HCT116 (cell line): ENCODE data around the gene P4HB. TPM values are rescaled to one million over a fixed set of nuclear protein-coding genes. Genes with fewer than 3 reads are reported as not detected.
A peak's percentile ranks its signal among the peaks of the same experiment; 100 is the strongest.

Source experiments
- ATAC-seq: fragments of 200-7000 bp; cut with Tn5 transposase; 2 replicates; pipeline ENCODE4 v1.9.1; 2020; ENCODE audit warnings: mild to moderate bottlenecking, moderate library complexity
- BruUV-seq: library from RNA; stranded (reverse); fragments of 400-500 nt; replicated peaks from 2 replicates; lab custom pipeline; 2021; lab: Mats Ljungman, UMichigan
- CTCF ChIA-PET: fragments of 300-600 bp; sonication (Branson Sonifier 250); formaldehyde crosslinking; loops from one replicate; lab custom pipeline; 2021; ENCODE audit warnings: antibody characterized with exemption; lab: Charles Lee
- POLR2A ChIA-PET: fragments of 300-600, 350-600 bp; sonication (Branson Sonifier 250); formaldehyde crosslinking; loops from one replicate; lab custom pipeline; 2021; ENCODE audit warnings: antibody characterized with exemption; lab: Charles Lee
- RAD21 ChIA-PET, 2 experiments: fragments of 300-600 bp; sonication (Branson Sonifier 250); formaldehyde crosslinking; loops; one replicate each; lab custom pipeline; 2023; ENCODE audit warnings: low total read pairs in 2 of 2; ENCODE audit not compliant: uncharacterized antibody in 2 of 2, unreplicated experiment in 2 of 2, low non-redundant PET in 1 of 2; lab: Charles Lee
- DNase-seq: peaks from one replicate; pipeline ENCODE4 v3.0.0-alpha.2; 2010; ENCODE audit warnings: low read depth, low spot score
- H2AFZ ChIP-seq: fragments of 200-600 bp; shearing (Covaris generic), sonication (generic); 2 replicates; pipeline ENCODE4 v1.6.1; 2017; ENCODE audit warnings: low read depth, mixed run types, mixed read lengths, antibody characterized with exemption, low read length; ENCODE audit not compliant: poor library complexity, severe bottlenecking
- H3K27ac ChIP-seq: 2 replicates; pipeline ENCODE4 v1.5.1; 2012; ENCODE audit warnings: low read depth, low read length
- H3K27me3 ChIP-seq: fragments of 200-600 bp; sonication (generic); 2 replicates; pipeline ENCODE4 v1.6.1; 2016; ENCODE audit warnings: mixed run types, low read length, mixed read lengths; ENCODE audit not compliant: insufficient read depth
- H3K36me3 ChIP-seq, 2 experiments: fragments of 200-500 bp in 1 of 2; fragments of 200-600 bp in 1 of 2; sonication (Bioruptor generic) in 1 of 2; sonication (generic) in 1 of 2; 2 replicates each; pipeline versions ENCODE4 v1.5.1 to v1.6.1; 2014 to 2016; ENCODE audit warnings: low read length in 2 of 2, inconsistent platforms in 1 of 2, mixed read lengths in 1 of 2, mixed run types in 1 of 2; ENCODE audit not compliant: insufficient read depth in 2 of 2, control insufficient read depth in 1 of 2
- H3K4me1 ChIP-seq, 2 experiments: fragments of 200-600 bp in 1 of 2; sonication (generic) in 1 of 2; 2 replicates each; pipeline versions ENCODE4 v1.5.1 to v1.6.1; 2012 to 2017; ENCODE audit warnings: low read length in 2 of 2, inconsistent platforms in 1 of 2, mild to moderate bottlenecking in 1 of 2, mixed read lengths in 1 of 2, mixed run types in 1 of 2, moderate library complexity in 1 of 2; ENCODE audit not compliant: insufficient read depth in 2 of 2, control insufficient read depth in 1 of 2
- H3K4me2 ChIP-seq: fragments of 200-600 bp; sonication (generic); 2 replicates; pipeline ENCODE4 v1.6.1; 2017; ENCODE audit warnings: mixed run types, low read length, mixed read lengths
- H3K4me3 ChIP-seq, 2 experiments: fragments of 200-600 bp in 1 of 2; sonication (generic) in 1 of 2; replicated peaks in 1 of 2; 2 replicates each; pipeline ENCODE4 v1.5.1; 2011 to 2016; ENCODE audit warnings: low read length in 2 of 2, control low read depth in 1 of 2, low read depth in 1 of 2, mild to moderate bottlenecking in 1 of 2, mixed read lengths in 1 of 2, mixed run types in 1 of 2
- H3K79me2 ChIP-seq: fragments of 200-600 bp; sonication (generic); 2 replicates; pipeline ENCODE4 v1.6.1; 2017; ENCODE audit warnings: mild to moderate bottlenecking, mixed run types, low read length, moderate library complexity, mixed read lengths; ENCODE audit not compliant: insufficient read depth
- H3K9ac ChIP-seq: fragments of 200-600 bp; sonication (generic); 2 replicates; pipeline ENCODE4 v1.6.1; 2016; ENCODE audit warnings: low read length, mixed read lengths
- H3K9me2 ChIP-seq: fragments of 200-600 bp; sonication (generic), shearing (Covaris generic); 2 replicates; pipeline ENCODE4 v1.6.1; 2017; ENCODE audit warnings: mixed run types, mild to moderate bottlenecking, moderate library complexity; ENCODE audit not compliant: insufficient read depth
- H3K9me3 ChIP-seq, 2 experiments: fragments of 200-500 bp in 1 of 2; fragments of 200-600 bp in 1 of 2; sonication (Bioruptor generic) in 1 of 2; sonication (generic) in 1 of 2; 2 replicates each; pipeline ENCODE4 v1.6.1; 2014 to 2017; ENCODE audit warnings: low read length in 2 of 2, mixed read lengths in 2 of 2, inconsistent platforms in 1 of 2, low read depth in 1 of 2, mild to moderate bottlenecking in 1 of 2, mixed run types in 1 of 2, moderate library complexity in 1 of 2; ENCODE audit not compliant: control insufficient read depth in 1 of 2, insufficient read depth in 1 of 2
- H4K20me1 ChIP-seq: fragments of 200-600 bp; sonication (generic), shearing (Covaris generic); 2 replicates; pipeline ENCODE4 v1.6.1; 2017; ENCODE audit warnings: mixed run types, mild to moderate bottlenecking, moderate library complexity; ENCODE audit not compliant: insufficient read depth
- ATF3 ChIP-seq: IDR thresholded peaks from 2 replicates; pipeline ENCODE4 v1.6.1; 2012
- CTCF ChIP-seq, 3 experiments: fragments of 200-600 bp in 1 of 3; sonication (generic) in 1 of 3; IDR thresholded peaks in 2 of 3; conservative IDR thresholded peaks in 1 of 3; 2 replicates each; pipeline ENCODE4 v1.5.1; 2012 to 2017; ENCODE audit warnings: low read depth in 2 of 3, low read length in 2 of 3, antibody characterized with exemption in 1 of 3, borderline replicate concordance in 1 of 3, control low read depth in 1 of 3, mild to moderate bottlenecking in 1 of 3, mixed read lengths in 1 of 3, mixed run types in 1 of 3, moderate library complexity in 1 of 3; ENCODE audit not compliant: insufficient read depth in 1 of 3
- EZH2phosphoT487 ChIP-seq: fragments of 200-600 bp; IDR thresholded peaks from 2 replicates; pipeline ENCODE4 v1.6.1; 2018; ENCODE audit warnings: antibody characterized with exemption, borderline replicate concordance
- JUND ChIP-seq: IDR thresholded peaks from 2 replicates; pipeline ENCODE4 v1.6.1; 2012
- POLR2AphosphoS5 ChIP-seq: IDR thresholded peaks from 2 replicates; pipeline ENCODE4 v1.6.1; 2011; ENCODE audit warnings: mild to moderate bottlenecking, low read depth, low read length, moderate library complexity
- TCF7L2 ChIP-seq: IDR thresholded peaks from 2 replicates; pipeline ENCODE4 v1.7.0; 2011; ENCODE audit warnings: borderline replicate concordance, inconsistent platforms; ENCODE audit not compliant: insufficient read depth, insufficient read length; ENCODE audit errors: extremely low read depth
- YY1 ChIP-seq: IDR thresholded peaks from 2 replicates; pipeline ENCODE4 v1.6.1; 2011; ENCODE audit warnings: low read length, low read depth, moderate library complexity, mild to moderate bottlenecking; ENCODE audit not compliant: insufficient replicate concordance; ENCODE audit errors: extremely low read depth
- intact Hi-C: fragments of 100-400 bp; cut with micrococcal nuclease; formaldehyde crosslinking; loops from 2 replicates; pipeline ENCODE4 v1.10.0; 2022
- total RNA-seq: library from RNA; stranded (reverse); gene quantifications from one replicate; pipeline ENCODE4 v1.2.1, GENCODE V29; 2021; ENCODE audit not compliant: unreplicated experiment

P4HB gene
- total RNA-seq, 1 experiment from 2014 or later = 1,043 TPM

GRCh38 chr17:81854974-81855774, 5.2 kb downstream of the P4HB start:
- ChIA-PET CTCF (interaction anchor here (1.2 to 1.5 kb wide), 3 partner anchors 33 to 180 kb away, joined by 3 to 5 read pairs (median 3); no protein-coding TSS in a partner anchor), RAD21 (interaction anchor here in 1 of 2 experiments (0.6 to 0.8 kb wide), 3 partner anchors 13 to 132 kb away, joined by 3 read pairs; no protein-coding TSS in a partner anchor), POLR2A (interaction anchor here (0.6 to 1.3 kb wide), 4 partner anchors 8 to 123 kb away, joined by 3 to 5 read pairs (median 3); partner anchors contain the start of gene MCRIP1)
- no peak overlapping the region for H3K4me2 ChIP-seq
- intact Hi-C loops = no loop called here
- no peak overlapping the region for H2AFZ ChIP-seq
- peaks cover 6% of the 10 kb centered on the region; the same call in 1 of the 2 replicates for H4K20me1 ChIP-seq
- no peak overlapping the region for H3K4me3 ChIP-seq
- DNase-seq = no peak
- H3K4me1 ChIP-seq = peaks cover 8 to 21% of the 10 kb centered on the region in 2 experiments
- no peak overlapping the region; the same call in 1 of the 2 replicates for H3K27ac ChIP-seq
- peaks cover 70 to 76% of the 10 kb centered on the region in 2 experiments for H3K36me3 ChIP-seq
- H3K9me3 ChIP-seq = no peaks in the 10 kb centered on the region
- no peak overlapping the region for H3K9ac ChIP-seq
- peaks cover 99% of the 10 kb centered on the region for H3K79me2 ChIP-seq
- no peaks in the 10 kb centered on the region for H3K9me2 ChIP-seq
- BruUV-seq = no TSS peak
- no peaks in the 10 kb centered on the region for H3K27me3 ChIP-seq
- TF ChIP-seq POLR2AphosphoS5 = peak; percentile 43; the same call in 1 of the 2 replicates
- no peak for TF ChIP-seq YY1
- TF ChIP-seq CTCF (IDR thresholded peaks at IDR 0.05 in 2 of 3, conservative IDR thresholded peaks at IDR 0.05 in 1 of 3; ENCODE audit: borderline replicate concordance in 1 of 3, insufficient read depth in 1 of 3, low read depth in 2 of 3, low read length in 2 of 3) = peak in 2 of 3 experiments; percentile 31 to 44; a peak in 4 of 6 replicates
- no peak for TF ChIP-seq EZH2phosphoT487
- TF ChIP-seq JUND = no peak
- TF ChIP-seq ATF3 = no peak
- TF ChIP-seq TCF7L2 = no peak
- ATAC-seq = peak; percentile 61
